HG02852 (cell line): Measurements from ENCODE around the gene SYNRG.

Source experiments
- ATAC-seq: cut with Tn5 transposase; IDR thresholded peaks from one replicate; pipeline ENCODE4 v1.9.1; 2021; ENCODE audit warnings: mild to moderate bottlenecking, moderate library complexity; ENCODE audit not compliant: unreplicated experiment

Gene SYNRG

GRCh38 chr17:37480427-37480826 is 128.8 kb downstream of the SYNRG start:
- ATAC-seq, result no peak

GRCh38 chr17:37479025-37479424 is 130.2 kb downstream of the SYNRG start:
- no peak for ATAC-seq

- ATAC-seq, result no peak
Measured at GRCh38 chr17:37478187-37478586, 131.0 kb downstream of the SYNRG start.

GRCh38 chr17:37476431-37477120 is 132.6 kb downstream of the SYNRG start:
- no peak for ATAC-seq

GRCh38 chr17:37475731-37476420 is 133.3 kb downstream of the SYNRG start:
- ATAC-seq, result no peak

GRCh38 chr17:37470181-37470580 is 139.0 kb downstream of the SYNRG start:
- no peak for ATAC-seq

GRCh38 chr17:37466471-37466870 is 142.7 kb downstream of the SYNRG start:
- no peak for ATAC-seq

- ATAC-seq, result no peak
Measured at GRCh38 chr17:37465069-37465616, 144.1 kb downstream of the SYNRG start.
